IPS-15b (cell line): ENCODE measurements around the gene AUTS2.

Experiments
- H3K27me3 ChIP-seq: one replicate; pipeline ENCODE4 v1.6.1; 2013; ENCODE audit warnings: low read length; ENCODE audit not compliant: control insufficient read depth, insufficient read depth
- H3K36me3 ChIP-seq: one replicate; pipeline ENCODE4 v1.6.1; 2013; ENCODE audit warnings: low read length; ENCODE audit not compliant: control insufficient read depth, insufficient read depth
- H3K4me1 ChIP-seq: one replicate; pipeline ENCODE4 v1.6.1; 2013; ENCODE audit warnings: mild to moderate bottlenecking, low read length; ENCODE audit not compliant: control insufficient read depth, insufficient read depth
- H3K4me3 ChIP-seq: one replicate; pipeline ENCODE4 v1.5.1; 2013; ENCODE audit warnings: low read depth, low read length
- H3K9ac ChIP-seq: one replicate; pipeline ENCODE4 v1.6.1; 2013; ENCODE audit warnings: low read depth, mild to moderate bottlenecking, low read length
- H3K9me3 ChIP-seq: one replicate; pipeline ENCODE4 v1.6.1; 2013; ENCODE audit warnings: mild to moderate bottlenecking, low read length; ENCODE audit not compliant: control insufficient read depth, insufficient read depth

The AUTS2 gene

GRCh38 chr7:69717221-69717620 is 118.9 kb downstream of the AUTS2 start:
- Histone ChIP-seq H3K4me3 (no peak overlapping the region), H3K27me3 (no peaks in the 10 kb centered on the region), H3K36me3 (no peaks in the 10 kb centered on the region), H3K9ac (no peak overlapping the region), H3K4me1 (no peaks in the 10 kb centered on the region), H3K9me3 (no peaks in the 10 kb centered on the region)

GRCh38 chr7:69719717-69720116 is 121.4 kb downstream of the AUTS2 start:
- no peaks in the 10 kb centered on the region for H3K36me3 ChIP-seq
- no peaks in the 10 kb centered on the region for H3K4me1 ChIP-seq
- H3K9me3 ChIP-seq, result no peaks in the 10 kb centered on the region
- H3K4me3 ChIP-seq, result no peak overlapping the region
- H3K27me3 ChIP-seq, result no peaks in the 10 kb centered on the region
- H3K9ac ChIP-seq, result no peak overlapping the region

- H3K36me3 ChIP-seq, result no peaks in the 10 kb centered on the region
- no peaks in the 10 kb centered on the region for H3K4me1 ChIP-seq
- H3K27me3 ChIP-seq, result no peaks in the 10 kb centered on the region
- H3K9ac ChIP-seq, result no peak overlapping the region
- H3K4me3 ChIP-seq, result no peak overlapping the region
- H3K9me3 ChIP-seq, result no peaks in the 10 kb centered on the region
Observed at GRCh38 chr7:69722843-69723242, 124.6 kb downstream of the AUTS2 start.

GRCh38 chr7:69723663-69724062 is 125.4 kb downstream of the AUTS2 start:
- Histone ChIP-seq H3K9ac (no peak overlapping the region), H3K27me3 (no peaks in the 10 kb centered on the region), H3K9me3 (no peaks in the 10 kb centered on the region), H3K4me3 (no peak overlapping the region), H3K4me1 (no peaks in the 10 kb centered on the region), H3K36me3 (no peaks in the 10 kb centered on the region)

- no peaks in the 10 kb centered on the region for H3K36me3 ChIP-seq
- H3K9me3 ChIP-seq, result no peaks in the 10 kb centered on the region
- H3K4me3 ChIP-seq, result no peak overlapping the region
- no peak overlapping the region for H3K9ac ChIP-seq
- no peaks in the 10 kb centered on the region for H3K27me3 ChIP-seq
- H3K4me1 ChIP-seq, result peaks cover 15% of the 10 kb centered on the region
Observed at GRCh38 chr7:69728304-69728703, 130.0 kb downstream of the AUTS2 start.

GRCh38 chr7:69732203-69732602 is 133.9 kb downstream of the AUTS2 start:
- H3K27me3 ChIP-seq, result no peaks in the 10 kb centered on the region
- H3K9ac ChIP-seq, result no peak overlapping the region
- H3K4me3 ChIP-seq, result no peak overlapping the region
- no peaks in the 10 kb centered on the region for H3K36me3 ChIP-seq
- no peaks in the 10 kb centered on the region for H3K9me3 ChIP-seq
- peaks cover 22% of the 10 kb centered on the region for H3K4me1 ChIP-seq

GRCh38 chr7:69735582-69735981 is 137.3 kb downstream of the AUTS2 start:
- Histone ChIP-seq H3K36me3 (no peaks in the 10 kb centered on the region), H3K27me3 (no peaks in the 10 kb centered on the region), H3K4me1 (peaks cover 39% of the 10 kb centered on the region), H3K4me3 (no peak overlapping the region), H3K9me3 (no peaks in the 10 kb centered on the region), H3K9ac (no peak overlapping the region)

GRCh38 chr7:69736126-69736810 is 138.0 kb downstream of the AUTS2 start:
- Histone ChIP-seq H3K36me3 (no peaks in the 10 kb centered on the region), H3K9me3 (no peaks in the 10 kb centered on the region), H3K9ac (no peak overlapping the region), H3K4me3 (no peak overlapping the region), H3K4me1 (peaks cover 39% of the 10 kb centered on the region), H3K27me3 (no peaks in the 10 kb centered on the region)

- no peak overlapping the region for H3K9ac ChIP-seq
Observed at GRCh38 chr7:69738396-69738951, 140.2 kb downstream of the AUTS2 start.

GRCh38 chr7:69739190-69739589 is 140.9 kb downstream of the AUTS2 start:
- peaks cover 24% of the 10 kb centered on the region for H3K4me1 ChIP-seq
- H3K9ac ChIP-seq, result no peak overlapping the region
- no peaks in the 10 kb centered on the region for H3K36me3 ChIP-seq
- no peaks in the 10 kb centered on the region for H3K9me3 ChIP-seq
- no peak overlapping the region for H3K4me3 ChIP-seq
- no peaks in the 10 kb centered on the region for H3K27me3 ChIP-seq

More at GRCh38 chr7:69738396-69738951, 140.2 kb downstream of the AUTS2 start:
- Histone ChIP-seq H3K9me3 (no peaks in the 10 kb centered on the region), H3K4me3 (no peak overlapping the region), H3K36me3 (no peaks in the 10 kb centered on the region), H3K27me3 (no peaks in the 10 kb centered on the region), H3K4me1 (peaks cover 24% of the 10 kb centered on the region)

GRCh38 chr7:69739931-69740431 is 141.7 kb downstream of the AUTS2 start:
- Histone ChIP-seq H3K9me3 (no peaks in the 10 kb centered on the region), H3K4me3 (no peak overlapping the region), H3K9ac (no peak overlapping the region), H3K4me1 (peaks cover 24% of the 10 kb centered on the region), H3K36me3 (no peaks in the 10 kb centered on the region), H3K27me3 (no peaks in the 10 kb centered on the region)

- Histone ChIP-seq H3K36me3 (no peaks in the 10 kb centered on the region), H3K27me3 (no peaks in the 10 kb centered on the region), H3K4me3 (no peak overlapping the region), H3K9ac (no peak overlapping the region), H3K9me3 (no peaks in the 10 kb centered on the region), H3K4me1 (peaks cover 17% of the 10 kb centered on the region)
Observed at GRCh38 chr7:69742237-69742636, 144.0 kb downstream of the AUTS2 start.
